Endothelial cell (in vitro differentiated cells): ENCODE results near the gene TENM4. TPM values are rescaled to one million over a fixed set of nuclear protein-coding genes. Genes with fewer than 3 reads are reported as not detected.
"Not testable (repeated sequence)": the region's sequence is repeated elsewhere in the genome, so short reads cannot be mapped to it uniquely, and the experiment has no call there.

Experiments
- DNase-seq: peaks from one replicate; pipeline ENCODE4 v3.0.0; 2021; ENCODE audit warnings: low spot score
- H3K27ac Mint-ChIP-seq: one replicate; pipeline ENCODE4 v1.8.0; 2021; ENCODE audit warnings: mixed read lengths, inconsistent platforms; ENCODE audit not compliant: unreplicated experiment
- H3K27me3 Mint-ChIP-seq: one replicate; pipeline ENCODE4 v1.8.0; 2021; ENCODE audit warnings: mild to moderate bottlenecking, moderate library complexity, mixed read lengths, inconsistent platforms; ENCODE audit not compliant: unreplicated experiment
- H3K36me3 Mint-ChIP-seq: one replicate; pipeline ENCODE4 v1.8.0; 2021; ENCODE audit warnings: mild to moderate bottlenecking, low read depth, mixed read lengths, inconsistent platforms; ENCODE audit not compliant: unreplicated experiment
- H3K4me1 Mint-ChIP-seq: one replicate; pipeline ENCODE4 v1.8.0; 2021; ENCODE audit warnings: mild to moderate bottlenecking, mixed read lengths, inconsistent platforms; ENCODE audit not compliant: unreplicated experiment
- H3K4me3 Mint-ChIP-seq: one replicate; pipeline ENCODE4 v1.8.0; 2021; ENCODE audit warnings: mild to moderate bottlenecking, mixed read lengths, inconsistent platforms; ENCODE audit not compliant: unreplicated experiment
- H3K9me3 Mint-ChIP-seq: one replicate; pipeline ENCODE4 v1.8.0; 2021; ENCODE audit warnings: mixed read lengths, inconsistent platforms; ENCODE audit not compliant: unreplicated experiment
- total RNA-seq: library from RNA; stranded (reverse); fragmentation: NEBNext Ultra II Directional; extraction: Animal tissue kit (Norgen Biotek cat#: 25700); gene quantifications from one replicate; pipeline ENCODE4 v1.2.1, GENCODE V29; 2021; ENCODE audit not compliant: unreplicated experiment
- TF ChIP-seq, protein P1 (sequence below): fragments of 200-600 bp; sonication (generic); IDR thresholded peaks from one replicate; pipeline ENCODE4 v1.5.0; 2021; ENCODE audit warnings: antibody characterized with exemption; ENCODE audit not compliant: unreplicated experiment

TENM4 gene
- total RNA-seq, 1 donor from 2014 or later = 1.8 TPM

GRCh38 chr11:79226126-79226525 lies 214.7 kb downstream of the TENM4 start:
- Mint-ChIP-seq H3K4me1 (no peaks in the 10 kb centered on the region), H3K27ac (no peak overlapping the region), H3K4me3 (no peak overlapping the region), H3K27me3 (peaks cover 2% of the 10 kb centered on the region), H3K9me3 (no peaks in the 10 kb centered on the region), H3K36me3 (no peaks in the 10 kb centered on the region)
- TF ChIP-seq, protein P1, sequence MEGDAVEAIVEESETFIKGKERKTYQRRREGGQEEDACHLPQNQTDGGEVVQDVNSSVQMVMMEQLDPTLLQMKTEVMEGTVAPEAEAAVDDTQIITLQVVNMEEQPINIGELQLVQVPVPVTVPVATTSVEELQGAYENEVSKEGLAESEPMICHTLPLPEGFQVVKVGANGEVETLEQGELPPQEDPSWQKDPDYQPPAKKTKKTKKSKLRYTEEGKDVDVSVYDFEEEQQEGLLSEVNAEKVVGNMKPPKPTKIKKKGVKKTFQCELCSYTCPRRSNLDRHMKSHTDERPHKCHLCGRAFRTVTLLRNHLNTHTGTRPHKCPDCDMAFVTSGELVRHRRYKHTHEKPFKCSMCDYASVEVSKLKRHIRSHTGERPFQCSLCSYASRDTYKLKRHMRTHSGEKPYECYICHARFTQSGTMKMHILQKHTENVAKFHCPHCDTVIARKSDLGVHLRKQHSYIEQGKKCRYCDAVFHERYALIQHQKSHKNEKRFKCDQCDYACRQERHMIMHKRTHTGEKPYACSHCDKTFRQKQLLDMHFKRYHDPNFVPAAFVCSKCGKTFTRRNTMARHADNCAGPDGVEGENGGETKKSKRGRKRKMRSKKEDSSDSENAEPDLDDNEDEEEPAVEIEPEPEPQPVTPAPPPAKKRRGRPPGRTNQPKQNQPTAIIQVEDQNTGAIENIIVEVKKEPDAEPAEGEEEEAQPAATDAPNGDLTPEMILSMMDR = no peak
- DNase-seq = no peak

DNA sequence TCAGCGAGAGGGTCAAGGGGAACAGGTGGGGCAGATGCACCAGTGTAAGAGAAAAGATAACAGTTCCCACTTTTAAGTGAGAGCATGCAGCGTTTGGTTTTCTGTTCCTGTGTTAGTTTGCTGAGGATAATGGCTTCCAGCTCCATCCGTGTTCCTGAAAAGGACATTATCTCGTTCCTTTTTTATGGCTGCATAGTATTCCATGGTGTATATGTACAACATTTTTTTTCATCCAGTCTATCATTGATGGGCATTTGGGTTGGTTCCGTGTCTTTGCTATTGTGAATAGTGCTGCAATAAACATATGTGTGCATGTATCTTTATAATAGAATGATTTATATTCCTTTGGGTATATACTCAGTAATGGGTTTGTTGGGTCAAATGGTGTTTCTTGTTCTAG lies 218.7 kb downstream of the TENM4 start:
- H3K27ac Mint-ChIP-seq, H3K4me3 Mint-ChIP-seq, H3K4me1 Mint-ChIP-seq, DNase-seq, H3K27me3 Mint-ChIP-seq, H3K9me3 Mint-ChIP-seq, H3K36me3 Mint-ChIP-seq: not testable (repeated sequence)

DNA sequence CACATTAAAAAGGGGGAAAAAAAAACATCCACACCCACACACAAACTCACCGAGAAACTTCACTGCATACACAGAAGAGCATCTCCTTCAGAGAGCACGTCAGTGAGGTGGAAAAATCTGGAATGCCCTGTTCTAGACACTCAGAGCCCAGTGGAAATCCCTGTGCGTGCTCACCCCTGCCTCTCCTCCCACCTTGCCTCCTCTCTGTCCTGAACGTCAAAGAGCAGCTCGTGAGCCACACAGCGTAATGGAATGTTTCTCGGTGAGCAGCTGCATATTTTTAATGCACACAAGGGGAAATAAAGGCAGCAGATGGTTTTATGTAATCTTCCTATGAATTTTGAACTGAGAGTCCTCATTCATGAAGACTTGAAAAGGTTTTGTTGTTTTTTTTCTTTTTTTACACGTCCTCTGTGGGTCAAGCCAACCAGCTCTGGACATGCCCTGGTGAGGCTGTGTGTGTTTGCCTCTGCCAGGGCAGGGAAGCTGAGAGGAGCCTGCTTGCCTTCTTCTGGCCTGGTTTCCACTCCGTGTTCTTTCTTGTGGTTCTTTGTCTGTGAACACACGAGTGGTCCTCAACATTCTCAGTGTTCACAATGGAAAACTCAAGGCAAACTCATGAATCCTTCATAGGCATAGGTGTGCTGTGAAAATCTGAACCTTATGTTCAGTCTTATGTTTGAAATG lies 219.2 kb downstream of the TENM4 start:
- TF ChIP-seq, protein P1 = no peak
- DNase-seq = no peak
- no peak overlapping the region for H3K4me3 Mint-ChIP-seq
- H3K27ac Mint-ChIP-seq = no peak overlapping the region
- H3K9me3 Mint-ChIP-seq = no peaks in the 10 kb centered on the region
- no peaks in the 10 kb centered on the region for H3K27me3 Mint-ChIP-seq
- H3K36me3 Mint-ChIP-seq = no peaks in the 10 kb centered on the region
- no peaks in the 10 kb centered on the region for H3K4me1 Mint-ChIP-seq

DNA sequence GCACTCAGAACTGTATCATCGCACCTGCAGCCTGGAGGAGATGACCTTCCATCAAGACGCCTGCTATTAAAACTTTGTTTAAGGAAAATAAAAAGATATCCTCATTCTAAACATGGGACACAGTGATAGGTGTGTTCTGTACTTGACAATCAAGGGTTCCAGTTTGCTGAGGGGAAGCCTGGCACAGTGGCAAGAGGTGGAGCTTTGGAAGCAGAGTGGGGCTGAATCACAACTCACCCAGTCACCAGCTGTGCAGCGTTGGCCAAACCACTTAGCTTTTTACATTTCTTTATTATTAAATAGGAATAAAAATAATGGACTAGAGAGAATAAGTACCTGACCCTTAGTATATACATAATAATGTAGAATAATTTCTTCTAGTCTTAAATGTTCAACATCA lies 220.7 kb downstream of the TENM4 start:
- H3K4me1 Mint-ChIP-seq = no peaks in the 10 kb centered on the region
- no peak for DNase-seq

GRCh38 chr11:79219186-79220045 lies 221.4 kb downstream of the TENM4 start:
- no peaks in the 10 kb centered on the region for H3K27me3 Mint-ChIP-seq
- no peaks in the 10 kb centered on the region for H3K4me1 Mint-ChIP-seq
- TF ChIP-seq, protein P1 = no peak
- no peak overlapping the region for H3K27ac Mint-ChIP-seq
- DNase-seq = no peak
- H3K36me3 Mint-ChIP-seq = no peaks in the 10 kb centered on the region
- H3K9me3 Mint-ChIP-seq = no peaks in the 10 kb centered on the region
- no peak overlapping the region for H3K4me3 Mint-ChIP-seq

More for the DNA sequence above, 220.7 kb downstream of the TENM4 start:
- no peak overlapping the region for H3K27ac Mint-ChIP-seq
- H3K9me3 Mint-ChIP-seq = no peaks in the 10 kb centered on the region
- no peaks in the 10 kb centered on the region for H3K27me3 Mint-ChIP-seq
- TF ChIP-seq, protein P1 = no peak
- H3K4me3 Mint-ChIP-seq = no peak overlapping the region
- H3K36me3 Mint-ChIP-seq = no peaks in the 10 kb centered on the region
